Left lung (tissue), 10 donors: ENCODE measurements around the gene SLC6A16. TPM values are rescaled to one million over a fixed set of nuclear protein-coding genes. Genes with fewer than 3 reads are reported as not detected.
A peak's percentile ranks its signal among the peaks of the same experiment; 100 is the strongest.

Experiments
- ATAC-seq: fragments of 200-7000 bp; cut with Tn5 transposase; one replicate; pipeline ENCODE4 v1.9.1; 2020; ENCODE audit warnings: moderate library complexity
- DNase-seq, 4 donors: peaks; one replicate each; pipeline ENCODE4 v3.0.0-alpha.2; 2013 to 2020
- H3K27ac ChIP-seq, 2 donors: fragments of 200-600 bp; sonication (generic) in 1 of 2; one replicate each; pipeline versions ENCODE4 v1.5.0 to v1.8.0; 2020 to 2021
- H3K27me3 ChIP-seq, 2 donors: fragments of 200-600 bp; sonication (generic) in 1 of 2; one replicate each; pipeline versions ENCODE4 v1.5.0 to v1.8.0; 2020 to 2021
- H3K36me3 ChIP-seq, 2 donors: fragments of 200-600 bp; sonication (generic) in 1 of 2; one replicate each; pipeline versions ENCODE4 v1.5.0 to v1.8.0; 2020 to 2021
- H3K4me1 ChIP-seq, 2 donors: fragments of 200-600 bp; one replicate each; pipeline ENCODE4 v1.8.0; 2021
- H3K4me3 ChIP-seq, 2 donors: fragments of 200-600 bp; sonication (generic) in 1 of 2; one replicate each; pipeline versions ENCODE4 v1.5.0 to v1.8.0; 2020 to 2021; ENCODE audit warnings: mild to moderate bottlenecking in 1 of 2
- H3K9me3 ChIP-seq, 2 donors: fragments of 200-600 bp; sonication (generic) in 1 of 2; one replicate each; pipeline versions ENCODE4 v1.5.0 to v1.8.0; 2020 to 2021
- intact Hi-C, 2 donors: fragments of 100-400 bp; cut with DNase I; formaldehyde crosslinking; loops; one replicate each; pipeline versions ENCODE4 v1.11.2 to v1.14.2; 2022
- polyA plus RNA-seq, 6 donors: library from polyadenylated mRNA; unstranded; fragments of 120-200 nt; gene quantifications; one replicate each; pipeline ENCODE4 v1.2.1, GENCODE V29; 2013; ENCODE audit not compliant: insufficient read length in 6 of 6
- total RNA-seq, 2 donors: library from RNA; stranded (reverse); fragmentation: NEBNext Ultra II Directional; extraction: Animal tissue kit (Norgen Biotek cat#: 25700); gene quantifications; one replicate each; pipeline ENCODE4 v1.2.1, GENCODE V29; 2021
- TF ChIP-seq, protein P1 (sequence below), 2 donors: fragments of 200-600 bp; sonication (generic) in 1 of 2; IDR thresholded peaks; one replicate each; pipeline versions ENCODE4 v1.5.0 to v1.8.0; 2021; ENCODE audit warnings: antibody characterized with exemption in 2 of 2
- donor health status: DM: no; HTN: yes; CAD: no.
- donor health status: DM: no; HTN: no; CAD: no.

The SLC6A16 gene
- total and polyA plus RNA-seq, 8 donors = 0.52 to 6.2 (median 4.0) TPM

- peaks cover 0 to 97% of the 10 kb centered on the region in 2 donors for H3K36me3 ChIP-seq
- intact Hi-C loops = no loop called here
- no peak for ATAC-seq
- H3K4me3 ChIP-seq = no peak overlapping the region
- TF ChIP-seq, protein P1, sequence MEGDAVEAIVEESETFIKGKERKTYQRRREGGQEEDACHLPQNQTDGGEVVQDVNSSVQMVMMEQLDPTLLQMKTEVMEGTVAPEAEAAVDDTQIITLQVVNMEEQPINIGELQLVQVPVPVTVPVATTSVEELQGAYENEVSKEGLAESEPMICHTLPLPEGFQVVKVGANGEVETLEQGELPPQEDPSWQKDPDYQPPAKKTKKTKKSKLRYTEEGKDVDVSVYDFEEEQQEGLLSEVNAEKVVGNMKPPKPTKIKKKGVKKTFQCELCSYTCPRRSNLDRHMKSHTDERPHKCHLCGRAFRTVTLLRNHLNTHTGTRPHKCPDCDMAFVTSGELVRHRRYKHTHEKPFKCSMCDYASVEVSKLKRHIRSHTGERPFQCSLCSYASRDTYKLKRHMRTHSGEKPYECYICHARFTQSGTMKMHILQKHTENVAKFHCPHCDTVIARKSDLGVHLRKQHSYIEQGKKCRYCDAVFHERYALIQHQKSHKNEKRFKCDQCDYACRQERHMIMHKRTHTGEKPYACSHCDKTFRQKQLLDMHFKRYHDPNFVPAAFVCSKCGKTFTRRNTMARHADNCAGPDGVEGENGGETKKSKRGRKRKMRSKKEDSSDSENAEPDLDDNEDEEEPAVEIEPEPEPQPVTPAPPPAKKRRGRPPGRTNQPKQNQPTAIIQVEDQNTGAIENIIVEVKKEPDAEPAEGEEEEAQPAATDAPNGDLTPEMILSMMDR (IDR thresholded peaks at IDR 0.05) = no peak
- no peak overlapping the region for H3K27ac ChIP-seq
- DNase-seq = peak in 2 of 4 donors; percentile 24
- H3K27me3 ChIP-seq = no peaks in the 10 kb centered on the region
- no peaks in the 10 kb centered on the region for H3K9me3 ChIP-seq
- peaks cover 3 to 11% of the 10 kb centered on the region in 2 donors for H3K4me1 ChIP-seq
Measured at GRCh38 chr19:49344505-49345423, 19.8 kb upstream of the SLC6A16 start.

DNA sequence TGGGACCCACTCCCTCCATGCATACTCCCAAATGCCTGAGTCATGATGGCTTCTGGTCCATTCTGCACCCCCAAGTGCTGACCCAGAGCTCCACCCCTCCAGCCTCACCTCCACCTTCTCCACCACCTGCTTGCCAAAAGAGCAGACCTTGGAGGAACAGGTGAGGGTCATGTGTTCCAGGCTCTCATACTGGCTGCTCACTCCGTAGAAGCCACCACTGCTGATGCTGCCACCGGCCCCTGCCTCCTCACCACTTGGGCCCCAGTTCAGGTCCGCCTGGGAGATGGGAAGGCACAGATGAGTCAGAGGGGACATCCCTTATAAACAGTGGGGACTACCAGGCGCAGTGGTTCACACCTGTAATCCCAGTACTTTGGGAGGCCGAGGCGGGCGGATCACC, 18.1 kb upstream of the SLC6A16 start:
- Histone ChIP-seq H3K27ac (no peak overlapping the region), H3K4me3 (no peak overlapping the region), H3K4me1 (peaks cover 6 to 26% of the 10 kb centered on the region in 2 donors), H3K27me3 (no peaks in the 10 kb centered on the region), H3K36me3 (peaks cover 0 to 94% of the 10 kb centered on the region in 2 donors), H3K9me3 (no peaks in the 10 kb centered on the region)
- ATAC-seq = no peak
- intact Hi-C loops = no loop called here
- DNase-seq = peak in 2 of 4 donors; percentile 19 to 42
- TF ChIP-seq, protein P1 (IDR thresholded peaks at IDR 0.05) = no peak

- TF ChIP-seq, protein P1 (IDR thresholded peaks at IDR 0.05) = no peak
- Histone ChIP-seq H3K36me3 (peaks cover 0 to 86% of the 10 kb centered on the region in 2 donors), H3K27ac (no peak overlapping the region), H3K4me1 (peaks cover 6 to 33% of the 10 kb centered on the region in 2 donors), H3K4me3 (no peak overlapping the region), H3K9me3 (no peaks in the 10 kb centered on the region), H3K27me3 (no peaks in the 10 kb centered on the region)
- intact Hi-C loops = no loop called here
- ATAC-seq (no peak), DNase-seq (peak in 2 of 4 donors; percentile 18 to 59)
Measured at GRCh38 chr19:49342291-49342721, 17.3 kb upstream of the SLC6A16 start.

GRCh38 chr19:49340865-49341718, 16.1 kb upstream of the SLC6A16 start:
- ATAC-seq (no peak), DNase-seq (peak in 2 of 4 donors; percentile 26 to 41)
- intact Hi-C loops = no loop called here
- Histone ChIP-seq H3K4me3 (no peak overlapping the region), H3K27me3 (no peaks in the 10 kb centered on the region), H3K4me1 (peaks cover 6 to 44% of the 10 kb centered on the region in 2 donors), H3K9me3 (no peaks in the 10 kb centered on the region), H3K36me3 (peaks cover 0 to 74% of the 10 kb centered on the region in 2 donors), H3K27ac (peak overlapping the region in 1 of 2 donors; percentile 13)
- TF ChIP-seq, protein P1 (IDR thresholded peaks at IDR 0.05) = no peak
